Endothelial cell of umbilical vein (primary cell): ENCODE results near the gene C1orf174. TPM values are rescaled to one million over a fixed set of nuclear protein-coding genes. Genes with fewer than 3 reads are reported as not detected.

Source experiments
- BruUV-seq: library from RNA; stranded (reverse); fragments of 400-500 nt; replicated peaks from 2 replicates; lab custom pipeline; 2021; lab: Mats Ljungman, UMichigan
- CTCF ChIA-PET: fragments of 300-600, 350-600 bp; sonication (Branson Sonifier 250); formaldehyde crosslinking; loops from one replicate; lab custom pipeline; 2021; ENCODE audit warnings: antibody characterized with exemption, inconsistent platforms; lab: Charles Lee
- POLR2A ChIA-PET: fragments of 300-600, 350-600 bp; sonication (Branson Sonifier 250); formaldehyde crosslinking; loops from one replicate; lab custom pipeline; 2021; ENCODE audit warnings: antibody characterized with exemption, inconsistent platforms; lab: Charles Lee
- DNase-seq: peaks from one replicate; pipeline ENCODE4 v3.0.0-alpha.2; 2011; ENCODE audit warnings: low read depth, low spot score
- FAIRE-seq: peaks from 2 replicates; lab custom pipeline; 2011; peaks lifted over from hg19 to GRCh38; lab: Jason Lieb, UNC
- H2AFZ ChIP-seq: 2 replicates; pipeline ENCODE4 v1.6.0; 2012; ENCODE audit warnings: low read depth, low read length, control low read depth, inconsistent platforms
- H3K27ac ChIP-seq: 2 replicates; pipeline ENCODE4 v1.5.1; 2011; ENCODE audit warnings: low read depth, mild to moderate bottlenecking, control low read depth, low read length, moderate library complexity; ENCODE audit not compliant: insufficient read depth
- H3K27me3 ChIP-seq, 2 experiments: 2 replicates each; pipeline versions ENCODE4 v1.6.0 to v1.6.1; 2011; ENCODE audit warnings: low read length in 2 of 2, mixed read lengths in 1 of 2; ENCODE audit not compliant: control insufficient read depth in 2 of 2, insufficient read depth in 2 of 2
- H3K36me3 ChIP-seq, 2 experiments: 2 replicates in 1 of 2; 3 replicates in 1 of 2; pipeline ENCODE4 v1.5.1; 2011; ENCODE audit warnings: low read length in 2 of 2, mild to moderate bottlenecking in 1 of 2, moderate library complexity in 1 of 2; ENCODE audit not compliant: control insufficient read depth in 2 of 2, insufficient read depth in 2 of 2; ENCODE audit errors: extremely low read depth in 1 of 2
- H3K4me1 ChIP-seq: 3 replicates; pipeline ENCODE4 v1.5.1; 2011; ENCODE audit warnings: mild to moderate bottlenecking, low read length; ENCODE audit not compliant: control insufficient read depth, insufficient read depth; ENCODE audit errors: extremely low read depth
- H3K4me2 ChIP-seq: 2 replicates; pipeline ENCODE4 v1.6.1; 2011; ENCODE audit warnings: low read length, control low read depth, mixed read lengths; ENCODE audit not compliant: insufficient read depth
- H3K4me3 ChIP-seq, 3 experiments: fragments of 200-600 bp in 1 of 3; sonication (generic), shearing (Covaris generic) in 1 of 3; replicated peaks in 1 of 3; 2 replicates each; pipeline ENCODE4 v1.5.1; 2011 to 2016; ENCODE audit warnings: control low read depth in 3 of 3, low read length in 3 of 3, mild to moderate bottlenecking in 2 of 3, inconsistent platforms in 1 of 3, low read depth in 1 of 3, moderate library complexity in 1 of 3; ENCODE audit not compliant: insufficient read depth in 1 of 3
- H3K79me2 ChIP-seq: 2 replicates; pipeline ENCODE4 v1.6.0; 2012; ENCODE audit warnings: low read length, inconsistent platforms; ENCODE audit not compliant: control insufficient read depth, insufficient read depth
- H3K9ac ChIP-seq: replicated peaks from 2 replicates; pipeline ENCODE3; 2011; ENCODE audit warnings: low read length, control low read depth; ENCODE audit not compliant: insufficient read depth; ENCODE audit errors: extremely low read depth
- H3K9me1 ChIP-seq: replicated peaks from 3 replicates; pipeline ENCODE4 v1.6.0; 2011; ENCODE audit warnings: mild to moderate bottlenecking, low read length; ENCODE audit not compliant: control insufficient read depth, insufficient read depth; ENCODE audit errors: extremely low read depth
- H3K9me3 ChIP-seq: replicated peaks from 2 replicates; pipeline ENCODE4 v1.5.1; 2012; ENCODE audit warnings: low read length, inconsistent platforms; ENCODE audit not compliant: control insufficient read depth, insufficient read depth
- H4K20me1 ChIP-seq: replicated peaks from 2 replicates; pipeline ENCODE3; 2011; ENCODE audit warnings: mild to moderate bottlenecking, low read length; ENCODE audit not compliant: control insufficient read depth, insufficient read depth; ENCODE audit errors: extremely low read depth
- CTCF ChIP-seq, 2 donors: IDR thresholded peaks; 1 replicate in 1 of 2; 2 replicates in 1 of 2; pipeline ENCODE4 v1.5.1; 2011; ENCODE audit warnings: low read length in 2 of 2, mild to moderate bottlenecking in 2 of 2, moderate library complexity in 2 of 2, control low read depth in 1 of 2, inconsistent platforms in 1 of 2, low read depth in 1 of 2; ENCODE audit not compliant: insufficient read depth in 1 of 2; ENCODE audit errors: extremely low read depth in 1 of 2
- JUN ChIP-seq: IDR thresholded peaks from 2 replicates; pipeline ENCODE4 v1.6.1; 2011; ENCODE audit warnings: borderline replicate concordance, low read depth; ENCODE audit not compliant: insufficient read length, insufficient read depth
- POLR2A ChIP-seq: IDR thresholded peaks from 2 replicates; pipeline ENCODE4 v1.6.1; 2012; ENCODE audit warnings: low read depth, mild to moderate bottlenecking, control low read depth, low read length
- POLR2AphosphoS5 ChIP-seq: IDR thresholded peaks from 2 replicates; pipeline ENCODE4 v1.6.1; 2012; ENCODE audit warnings: low read depth, mild to moderate bottlenecking, control low read depth, low read length, moderate library complexity; ENCODE audit not compliant: insufficient read depth
- dilution Hi-C: fragments of 300-500 bp; cut with MboI; formaldehyde crosslinking; loops from one replicate; pipeline ENCODE4 v1.15.0; 2019; ENCODE audit warnings: low sequenced_read_pairs; ENCODE audit not compliant: extremely low pct_ligation_motif_present
- intact Hi-C: fragments of 100-400 bp; cut with micrococcal nuclease; formaldehyde crosslinking; loops from one replicate; pipeline ENCODE4 v1.10.0; 2022
- polyA plus RNA-seq, 4 experiments: library from polyadenylated mRNA; depleted of rRNA in 3 of 4; stranded (reverse) in 3 of 4; unstranded in 1 of 4; fragments of >200 nt; gene quantifications; 2 replicates each; pipeline versions ENCODE4 v1.2.1 to v1.2.3, GENCODE V29; 2011 to 2012; ENCODE audit warnings: missing spikeins in 1 of 4
- total RNA-seq: library from RNA; stranded (reverse); gene quantifications from 2 replicates; pipeline ENCODE4 v1.2.3, GENCODE V29; 2021

Gene C1orf174
- total and polyA plus RNA-seq, 2 donors (not counting 3 experiments of a cell fraction or from before 2014, with no cell fraction given): 28.0 to 31.7 TPM

- POLR2A ChIA-PET: no interaction called here
These were observed 42.9 kb downstream of the C1orf174 start, which contains the start of the genes CEP104 and DFFB for GRCh38 chr1:3856923-3857790. Gene CEP104 (minus strand): TSS chr1:3857211. CDS start chr1:3852407, 4,804 bp downstream. Gene DFFB (plus strand): TSS chr1:3857476. CDS start chr1:3857604, 128 bp downstream.

More at GRCh38 chr1:3856923-3857790, 42.9 kb downstream of the C1orf174 start, which contains the start of the genes CEP104 and DFFB:
- no peaks in the 10 kb centered on the region for H3K9me1 ChIP-seq
- peaks cover 4% of the 10 kb centered on the region for H3K79me2 ChIP-seq
- DNase-seq: peak; percentile 90
- H3K27ac ChIP-seq: peak within 1 kb of the TSS; percentile 59
- no peaks in the 10 kb centered on the region for H4K20me1 ChIP-seq
- H3K9me3 ChIP-seq: no peaks in the 10 kb centered on the region
- peak within 1 kb of the TSS; percentile 16 to 76 (median 72) for H3K4me3 ChIP-seq
- dilution Hi-C loops (no loop called here), intact Hi-C loops (loop anchor here (1.0 kb wide), 2 partner anchors 43 to 61 kb away; partner anchors contain the start of genes C1orf174 and LRRC47)
- no peaks in the 10 kb centered on the region for H3K36me3 ChIP-seq
- peak within 1 kb of the TSS; percentile 86 for H3K9ac ChIP-seq
- peak within 1 kb of the TSS; percentile 99 for H2AFZ ChIP-seq
- peak; percentile 61 for TF ChIP-seq POLR2A
- TF ChIP-seq CTCF (IDR thresholded peaks at IDR 0.05; ENCODE audit: extremely low read depth in 1 of 2, insufficient read depth in 1 of 2, low read depth in 1 of 2, low read length in 2 of 2): no peak
- TF ChIP-seq POLR2AphosphoS5: peak; percentile 76
- TF ChIP-seq JUN: no peak
- peaks cover 9% of the 10 kb centered on the region for H3K4me1 ChIP-seq
- CTCF ChIA-PET: interaction anchor here (1.1 to 2.3 kb wide), 6 partner anchors 16 to 61 kb away, joined by 3 to 9 read pairs (median 4); partner anchors contain the start of genes C1orf174 and LRRC47
- BruUV-seq: no TSS peak
- no peaks in the 10 kb centered on the region for H3K27me3 ChIP-seq
- H3K4me2 ChIP-seq: peak within 1 kb of the TSS; percentile 66
- FAIRE-seq: peak; percentile 76
